GM19239 (cell line): ENCODE measurements around the gene GRIN1.

ENCODE experiments used
- DNase-seq: peaks from one replicate; pipeline ENCODE4 v3.0.0; 2011; ENCODE audit warnings: low spot score; ENCODE audit not compliant: insufficient read length
- FAIRE-seq: peaks from 2 replicates; lab custom pipeline; 2011; peaks lifted over from hg19 to GRCh38; lab: Jason Lieb, UNC

Gene GRIN1

DNA sequence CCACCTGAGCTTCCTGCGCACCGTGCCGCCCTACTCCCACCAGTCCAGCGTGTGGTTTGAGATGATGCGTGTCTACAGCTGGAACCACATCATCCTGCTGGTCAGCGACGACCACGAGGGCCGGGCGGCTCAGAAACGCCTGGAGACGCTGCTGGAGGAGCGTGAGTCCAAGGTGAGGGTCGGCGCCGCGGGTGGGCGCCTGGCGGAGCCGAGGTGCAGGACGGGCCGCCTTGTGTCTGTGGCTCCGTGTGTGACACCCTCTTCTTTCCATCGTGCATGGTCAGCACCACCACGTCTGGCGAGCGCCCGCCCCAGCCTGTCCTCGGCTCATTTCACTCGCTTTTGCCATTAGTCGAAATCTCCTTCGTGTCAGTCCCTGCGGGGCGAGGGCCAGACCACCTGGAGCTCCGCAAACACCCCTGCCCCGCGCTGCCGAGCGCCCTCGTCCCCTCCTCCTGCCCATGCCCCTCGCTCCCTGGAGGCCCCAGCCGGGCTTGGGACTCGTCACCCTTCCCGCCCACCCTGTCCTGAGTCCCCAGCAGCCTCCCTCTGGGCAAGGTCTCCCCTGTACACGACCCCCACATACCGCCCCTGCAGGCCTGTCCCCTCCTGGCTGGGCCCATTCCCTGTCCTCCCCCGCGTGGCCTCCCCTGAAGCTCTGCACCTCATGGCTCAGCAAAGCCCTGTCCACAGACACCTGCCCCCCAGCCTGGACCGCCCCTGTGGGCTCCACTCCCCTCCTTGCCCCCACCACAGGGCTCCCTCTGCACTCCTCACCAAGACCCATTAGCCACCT is 7.0 kb downstream of the GRIN1 start:
- DNase-seq: no peak
- no peak for FAIRE-seq

- DNase-seq (no peak), FAIRE-seq (no peak)
Measured at GRCh38 chr9:137146527-137146918, 7.6 kb downstream of the GRIN1 start.

GRCh38 chr9:137147091-137147792 is 8.3 kb downstream of the GRIN1 start:
- no peak for DNase-seq
- no peak for FAIRE-seq

DNA sequence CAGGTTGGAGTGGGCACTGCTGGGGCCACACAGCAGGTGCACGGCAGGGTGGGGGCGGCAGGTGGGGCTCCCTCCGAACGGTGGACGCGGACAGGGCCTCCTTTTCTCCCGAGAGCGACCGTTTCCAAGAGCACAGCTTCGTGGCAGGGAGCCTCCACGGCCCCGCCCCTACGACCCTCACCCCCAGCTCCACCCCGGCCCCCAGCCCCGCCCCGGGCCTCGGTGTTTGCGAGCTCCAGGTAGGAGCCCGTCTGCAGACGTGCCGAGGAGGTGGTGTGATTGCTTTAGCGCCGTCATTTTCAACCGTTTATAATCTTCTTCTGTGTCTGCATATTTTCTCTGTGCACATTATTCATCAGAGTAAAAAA is 8.8 kb downstream of the GRIN1 start:
- FAIRE-seq (no peak), DNase-seq (no peak)

DNA sequence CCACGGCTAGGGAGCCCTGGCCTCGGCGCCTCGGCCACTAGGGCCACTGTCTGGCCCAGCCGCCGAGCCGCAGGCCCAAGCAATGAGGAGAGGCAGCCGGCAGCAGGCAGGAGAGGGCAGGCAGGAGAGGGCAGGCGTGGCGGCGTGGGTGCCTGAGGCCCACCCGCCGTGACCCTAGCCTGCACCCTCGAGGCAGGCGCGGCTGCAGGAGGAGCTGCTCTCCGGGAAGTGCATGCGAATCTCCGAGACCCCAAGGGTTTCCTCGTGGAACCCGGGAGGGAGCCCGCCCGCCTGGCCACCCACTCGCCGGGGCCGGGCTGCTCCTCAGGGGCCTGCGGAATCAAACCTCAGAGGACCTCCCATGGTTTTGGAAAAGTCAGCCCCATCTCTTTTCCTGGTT is 9.3 kb downstream of the GRIN1 start:
- DNase-seq (no peak), FAIRE-seq (no peak)

DNA sequence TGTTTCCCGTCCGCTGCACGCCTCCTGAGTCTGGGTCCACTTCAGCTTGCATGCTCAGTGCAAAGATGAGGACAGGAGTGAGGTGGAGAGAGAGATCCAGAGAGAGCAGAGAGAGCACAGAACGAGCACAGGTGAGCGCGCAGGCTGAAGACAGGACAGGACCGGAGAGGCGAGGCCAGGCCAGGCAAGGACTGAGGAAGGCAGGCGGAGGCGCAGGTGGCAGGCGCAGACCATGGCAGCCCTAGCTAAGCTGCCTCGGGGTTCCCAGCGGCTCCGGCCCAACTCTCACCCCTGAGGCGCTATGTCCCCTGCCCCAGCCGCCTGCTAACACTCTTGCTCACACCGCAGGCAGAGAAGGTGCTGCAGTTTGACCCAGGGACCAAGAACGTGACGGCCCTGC is 9.7 kb downstream of the GRIN1 start:
- DNase-seq: no peak
- FAIRE-seq: no peak

GRCh38 chr9:137149363-137149762 is 10.4 kb downstream of the GRIN1 start:
- DNase-seq (no peak), FAIRE-seq (no peak)

GRCh38 chr9:137149942-137150616 is 11.1 kb downstream of the GRIN1 start:
- no peak for DNase-seq

GRCh38 chr9:137150617-137151457 is 11.9 kb downstream of the GRIN1 start:
- FAIRE-seq (peak; percentile 94), DNase-seq (peak; percentile 76)

More at GRCh38 chr9:137149942-137150616, 11.1 kb downstream of the GRIN1 start:
- no peak for FAIRE-seq

GRCh38 chr9:137152844-137153405 is 14.0 kb downstream of the GRIN1 start:
- no peak for DNase-seq
- FAIRE-seq: no peak

DNA sequence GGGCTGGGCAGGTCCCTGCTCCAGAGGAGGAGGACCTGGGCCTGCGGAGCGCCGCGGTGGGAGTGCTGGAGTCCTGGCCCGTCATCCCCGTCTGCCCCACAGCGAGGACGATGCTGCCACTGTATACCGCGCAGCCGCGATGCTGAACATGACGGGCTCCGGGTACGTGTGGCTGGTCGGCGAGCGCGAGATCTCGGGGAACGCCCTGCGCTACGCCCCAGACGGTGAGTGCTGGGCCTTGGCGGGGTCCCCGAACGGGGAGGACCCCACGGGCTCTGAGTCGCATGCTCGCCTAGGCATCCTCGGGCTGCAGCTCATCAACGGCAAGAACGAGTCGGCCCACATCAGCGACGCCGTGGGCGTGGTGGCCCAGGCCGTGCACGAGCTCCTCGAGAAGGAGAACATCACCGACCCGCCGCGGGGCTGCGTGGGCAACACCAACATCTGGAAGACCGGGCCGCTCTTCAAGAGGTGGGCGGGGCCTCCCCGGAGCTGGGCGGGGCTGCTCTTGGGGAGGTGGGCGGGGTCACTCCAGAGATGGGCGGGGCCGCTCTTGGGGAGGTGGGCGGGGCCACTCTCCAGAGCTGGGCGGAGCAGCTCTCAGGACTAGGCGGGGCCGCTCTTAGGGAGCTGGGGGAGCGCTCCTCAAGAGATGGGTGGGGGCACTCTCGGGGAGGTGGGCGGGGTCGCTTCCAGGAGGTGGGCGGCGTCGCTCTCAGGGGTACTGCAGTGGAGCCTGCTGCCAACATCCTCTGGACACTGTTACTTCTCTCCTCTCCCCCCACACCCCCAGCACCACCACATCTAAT is 17.8 kb downstream of the GRIN1 start:
- FAIRE-seq (peak; percentile 56), DNase-seq (no peak)

DNA sequence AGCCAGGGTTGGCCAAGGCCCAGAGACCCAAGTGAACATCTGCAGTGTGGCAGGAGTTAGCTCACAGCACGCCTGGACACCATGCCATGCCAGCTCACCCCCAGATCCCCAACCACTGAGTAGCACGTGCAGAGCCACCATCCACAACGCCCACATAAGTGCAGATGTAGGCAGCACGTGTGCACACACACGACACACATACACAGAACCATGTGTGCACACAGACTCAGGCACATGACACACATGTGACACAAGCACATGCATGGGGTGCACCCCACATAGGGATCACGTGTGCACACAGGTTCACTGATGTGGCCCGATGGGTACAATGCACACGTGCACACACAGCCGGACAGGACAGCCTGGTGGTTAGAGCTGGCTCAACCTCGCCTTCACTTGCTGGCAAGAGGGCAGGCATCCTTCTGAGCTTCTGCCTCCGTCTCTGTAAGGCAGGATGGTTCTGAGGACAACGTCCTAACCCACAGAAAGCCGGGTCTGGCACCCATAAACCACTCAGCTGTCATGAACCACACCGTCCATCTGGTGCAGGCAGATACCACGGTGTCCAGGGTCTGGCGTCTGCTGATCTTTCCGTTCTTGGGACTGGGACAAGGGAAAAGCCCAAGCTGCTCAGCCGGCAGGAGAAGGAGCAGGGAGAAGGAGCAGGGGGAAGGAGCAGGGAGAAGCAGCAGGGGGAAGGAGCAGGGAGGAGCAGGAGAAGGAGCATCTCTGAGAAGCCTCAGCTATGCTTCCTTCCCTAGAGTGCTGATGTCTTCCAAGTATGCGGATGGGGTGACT is 18.9 kb downstream of the GRIN1 start:
- DNase-seq (no peak), FAIRE-seq (no peak)

- DNase-seq (no peak), FAIRE-seq (no peak)
Measured at GRCh38 chr9:137158625-137159024, 19.7 kb downstream of the GRIN1 start.

DNA sequence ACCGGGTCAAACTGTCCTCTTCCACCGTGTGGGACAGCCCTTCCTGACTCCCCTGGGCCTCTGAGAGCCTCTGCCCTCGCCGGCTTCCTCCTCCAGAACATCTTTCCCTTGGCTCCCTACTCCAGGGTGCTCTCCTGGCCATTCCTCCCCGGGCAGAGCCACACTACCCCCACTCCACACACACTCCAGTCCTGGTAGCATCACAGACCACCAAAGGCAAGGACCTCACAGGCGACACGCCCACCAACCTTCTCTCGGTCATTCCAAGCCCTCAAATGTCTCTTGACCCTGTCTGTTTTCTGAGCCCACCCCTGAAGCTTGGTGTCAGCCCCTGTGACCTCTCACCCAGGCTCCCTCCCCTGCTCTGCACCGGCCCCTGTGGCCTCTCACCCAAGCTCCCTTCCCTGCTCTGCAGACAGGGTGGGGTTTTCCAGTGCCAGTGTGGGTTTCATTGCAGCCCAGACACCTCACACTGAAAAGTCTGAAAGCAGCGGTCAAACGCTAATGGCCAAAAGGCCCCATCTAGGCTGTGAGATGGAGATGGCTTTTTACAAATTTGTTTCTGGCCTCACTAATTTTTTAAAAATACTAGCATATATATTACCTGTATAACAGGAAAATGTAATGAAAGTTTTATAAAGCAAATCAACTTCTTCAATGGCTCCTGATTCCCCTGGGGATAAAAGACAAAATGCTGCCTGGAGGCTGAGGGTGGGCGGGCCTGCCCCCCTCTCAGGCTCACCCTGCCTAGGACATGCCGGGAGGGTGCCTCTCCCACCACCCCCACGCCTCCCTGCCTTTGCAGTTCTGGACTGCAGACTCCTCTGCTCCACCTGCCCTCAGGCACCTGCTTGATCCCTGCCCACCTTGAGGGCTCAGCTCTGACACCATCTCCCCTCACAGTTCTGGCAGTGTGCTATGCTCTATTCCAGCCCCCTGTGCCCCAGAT is 20.4 kb downstream of the GRIN1 start:
- peak; percentile 59 for FAIRE-seq

GRCh38 chr9:137160054-137160425 is 21.1 kb downstream of the GRIN1 start:
- no peak for DNase-seq
- no peak for FAIRE-seq

More for the DNA sequence above, 20.4 kb downstream of the GRIN1 start:
- DNase-seq: no peak

- no peak for FAIRE-seq
- no peak for DNase-seq
Measured at GRCh38 chr9:137160716-137161557, 22.0 kb downstream of the GRIN1 start.
